ENCODE data around the gene CENPQ.

- TF ChIP-seq, protein P1, sequence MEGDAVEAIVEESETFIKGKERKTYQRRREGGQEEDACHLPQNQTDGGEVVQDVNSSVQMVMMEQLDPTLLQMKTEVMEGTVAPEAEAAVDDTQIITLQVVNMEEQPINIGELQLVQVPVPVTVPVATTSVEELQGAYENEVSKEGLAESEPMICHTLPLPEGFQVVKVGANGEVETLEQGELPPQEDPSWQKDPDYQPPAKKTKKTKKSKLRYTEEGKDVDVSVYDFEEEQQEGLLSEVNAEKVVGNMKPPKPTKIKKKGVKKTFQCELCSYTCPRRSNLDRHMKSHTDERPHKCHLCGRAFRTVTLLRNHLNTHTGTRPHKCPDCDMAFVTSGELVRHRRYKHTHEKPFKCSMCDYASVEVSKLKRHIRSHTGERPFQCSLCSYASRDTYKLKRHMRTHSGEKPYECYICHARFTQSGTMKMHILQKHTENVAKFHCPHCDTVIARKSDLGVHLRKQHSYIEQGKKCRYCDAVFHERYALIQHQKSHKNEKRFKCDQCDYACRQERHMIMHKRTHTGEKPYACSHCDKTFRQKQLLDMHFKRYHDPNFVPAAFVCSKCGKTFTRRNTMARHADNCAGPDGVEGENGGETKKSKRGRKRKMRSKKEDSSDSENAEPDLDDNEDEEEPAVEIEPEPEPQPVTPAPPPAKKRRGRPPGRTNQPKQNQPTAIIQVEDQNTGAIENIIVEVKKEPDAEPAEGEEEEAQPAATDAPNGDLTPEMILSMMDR (IDR thresholded peaks at IDR 0.05; ENCODE audit: low read depth, low read length): no peak
- TF ChIP-seq, protein P2, sequence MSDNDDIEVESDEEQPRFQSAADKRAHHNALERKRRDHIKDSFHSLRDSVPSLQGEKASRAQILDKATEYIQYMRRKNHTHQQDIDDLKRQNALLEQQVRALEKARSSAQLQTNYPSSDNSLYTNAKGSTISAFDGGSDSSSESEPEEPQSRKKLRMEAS (IDR thresholded peaks at IDR 0.05; ENCODE audit: low read depth, low read length): no peak
- TF ChIP-seq POLR2A (IDR thresholded peaks at IDR 0.05; ENCODE audit: extremely low read depth, insufficient read length): no peak
- no peak for TF ChIP-seq MYC (IDR thresholded peaks at IDR 0.05; ENCODE audit: low read depth, low read length)
These were observed 8.1 kb upstream of the CENPQ start for GRCh38 chr6:49454787-49455709.

All from NB4 (cell line).